GM21447 (cell line): Measurements from ENCODE around the gene TMEM185A.
"Not testable (repeated sequence)": the region's sequence is repeated elsewhere in the genome, so short reads cannot be mapped to it uniquely, and the experiment has no call there.

ENCODE experiments used
- ATAC-seq: cut with Tn5 transposase; IDR thresholded peaks from one replicate; pipeline ENCODE4 v1.9.1; 2021; ENCODE audit not compliant: unreplicated experiment

Gene TMEM185A

GRCh38 chrX:149563359-149563758 lies 68.2 kb downstream of the TMEM185A start:
- no peak for ATAC-seq

GRCh38 chrX:149555251-149555650 lies 76.3 kb downstream of the TMEM185A start:
- not testable (repeated sequence) for ATAC-seq

GRCh38 chrX:149551939-149552248 lies 79.7 kb downstream of the TMEM185A start:
- not testable (repeated sequence) for ATAC-seq

DNA sequence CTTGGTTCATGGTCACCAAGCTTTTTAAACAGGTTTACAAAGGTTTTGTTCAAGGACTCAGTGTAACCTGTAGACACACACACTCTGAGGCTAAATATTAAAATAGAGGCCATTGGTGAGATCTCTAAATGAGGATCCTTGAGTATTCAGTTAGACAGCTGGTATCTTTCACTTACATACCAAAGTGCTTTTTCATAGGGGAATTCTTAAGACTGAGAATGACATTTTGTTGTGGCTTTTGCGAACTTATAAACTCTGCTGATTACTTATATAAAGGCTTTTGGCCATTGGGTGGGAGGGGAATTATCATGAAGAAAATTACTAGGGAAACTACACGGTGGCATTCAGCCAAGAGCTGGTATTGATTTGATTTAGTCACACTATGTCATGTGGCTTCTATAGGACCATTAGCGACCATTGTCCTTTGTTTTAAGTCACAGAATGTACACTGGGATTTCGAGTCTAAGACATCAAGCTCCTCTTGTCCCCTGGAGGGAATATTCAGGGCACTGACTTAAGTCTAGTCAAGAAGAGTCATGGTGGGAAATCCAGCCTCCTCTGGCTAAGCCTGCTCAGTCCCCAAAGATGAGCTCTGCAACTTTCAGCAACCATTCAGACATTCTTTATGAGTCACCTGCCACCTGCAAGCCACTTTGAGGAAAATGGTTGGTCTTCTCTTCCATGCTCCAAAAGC lies 80.2 kb downstream of the TMEM185A start:
- not testable (repeated sequence) for ATAC-seq

- not testable (repeated sequence) for ATAC-seq
Measured at GRCh38 chrX:149550454-149550853, 81.1 kb downstream of the TMEM185A start.

- ATAC-seq, result not testable (repeated sequence)
Measured at GRCh38 chrX:149549701-149550100, 81.9 kb downstream of the TMEM185A start, which contains the start of gene HSFX3. TSS of gene HSFX3 (minus strand) at chrX:149549924. CDS start at chrX:149549852, 72 bp downstream.

DNA sequence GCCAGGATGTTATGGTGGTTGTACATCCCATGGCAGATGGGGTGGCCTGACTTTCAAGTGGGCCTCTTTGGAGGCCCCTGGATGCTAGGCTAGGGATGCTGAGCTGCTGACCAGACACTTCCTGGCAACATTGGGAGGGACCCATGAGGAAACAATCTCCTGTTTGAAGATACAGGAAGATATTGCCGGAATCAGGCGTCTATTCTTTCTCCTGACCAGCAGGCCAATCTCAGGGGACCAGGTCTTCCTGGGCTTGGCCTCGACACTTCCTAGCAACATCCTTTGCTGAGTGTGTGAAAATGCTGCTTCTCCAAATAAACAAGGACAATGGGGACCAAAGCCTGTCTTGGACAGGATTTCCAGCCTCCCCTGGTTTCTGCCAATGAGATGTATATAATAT lies 83.8 kb downstream of the TMEM185A start:
- not testable (repeated sequence) for ATAC-seq

- not testable (repeated sequence) for ATAC-seq
Measured at GRCh38 chrX:149546962-149547361, 84.6 kb downstream of the TMEM185A start.
